ENCODE data around the gene EIF4B. TPM values are rescaled to one million over a fixed set of nuclear protein-coding genes. Genes with fewer than 3 reads are reported as not detected.

EIF4B gene
- total RNA-seq, 1 donor from 2014 or later, result 181 TPM

- TF ChIP-seq CTCF (IDR thresholded peaks at IDR 0.05), result no peak
- peak; percentile 90 to 97 for DNase-seq (ENCODE audit: low spot score in 2 of 2)
- peaks cover 0 to 34% of the 10 kb centered on the region in 2 donors for H3K4me1 ChIP-seq
- H3K9me3 ChIP-seq, result no peaks in the 10 kb centered on the region
- intact Hi-C loops (cut with DNase I), result no loop called here
- H3K36me3 ChIP-seq, result peaks cover 35 to 56% of the 10 kb centered on the region in 2 donors
- peak overlapping the region; percentile 75 to 84 for H3K4me3 ChIP-seq
- no peaks in the 10 kb centered on the region for H3K27me3 ChIP-seq
- peak overlapping the region; percentile 98 to 99 for H3K27ac ChIP-seq
Measured at GRCh38 chr12:53054112-53054878, 48.0 kb downstream of the EIF4B start.

GRCh38 chr12:53055471-53056266, 49.4 kb downstream of the EIF4B start:
- Histone ChIP-seq H3K4me3 (no peak overlapping the region), H3K36me3 (peaks cover 49 to 70% of the 10 kb centered on the region in 2 donors), H3K27ac (peak overlapping the region; percentile 98 to 99), H3K27me3 (no peaks in the 10 kb centered on the region), H3K9me3 (no peaks in the 10 kb centered on the region), H3K4me1 (peaks cover 0 to 37% of the 10 kb centered on the region in 2 donors)
- intact Hi-C loops (cut with DNase I), result no loop called here
- TF ChIP-seq CTCF (IDR thresholded peaks at IDR 0.05), result no peak
- peak in 1 of 2 donors; percentile 62 for DNase-seq (ENCODE audit: low spot score in 2 of 2)

GRCh38 chr12:53056296-53056695, 50.0 kb downstream of the EIF4B start:
- DNase-seq (ENCODE audit: low spot score in 2 of 2), result peak in 1 of 2 donors; percentile 62
- H3K27ac ChIP-seq, result peak overlapping the region in 1 of 2 donors; percentile 98
- H3K4me1 ChIP-seq, result peaks cover 0 to 39% of the 10 kb centered on the region in 2 donors
- H3K9me3 ChIP-seq, result no peaks in the 10 kb centered on the region
- no peak overlapping the region for H3K4me3 ChIP-seq
- no peak for TF ChIP-seq CTCF (IDR thresholded peaks at IDR 0.05)
- H3K36me3 ChIP-seq, result peaks cover 55 to 76% of the 10 kb centered on the region in 2 donors
- intact Hi-C loops (cut with DNase I), result no loop called here
- H3K27me3 ChIP-seq, result no peaks in the 10 kb centered on the region

DNA sequence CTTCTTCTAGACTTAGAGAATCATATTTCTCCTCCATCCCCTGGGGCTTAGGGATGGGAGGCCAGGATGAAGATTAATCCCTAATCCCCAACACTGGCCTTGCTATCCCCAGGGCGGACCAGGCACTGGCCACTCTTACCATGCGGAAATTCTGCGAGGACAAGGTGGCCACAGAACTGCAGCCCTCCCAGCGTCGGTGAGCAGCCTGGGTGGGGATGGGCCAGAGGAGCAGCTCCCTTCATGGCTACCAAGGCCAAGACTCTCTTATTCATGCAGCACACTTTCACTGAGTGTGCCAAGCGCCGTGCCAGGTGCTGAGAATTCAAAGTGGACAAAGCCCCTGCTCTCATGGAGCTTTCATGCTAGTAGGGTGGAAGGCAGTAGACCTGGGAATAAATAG, 50.6 kb downstream of the EIF4B start:
- peaks cover 61 to 79% of the 10 kb centered on the region in 2 donors for H3K36me3 ChIP-seq
- peak overlapping the region; percentile 0 to 98 for H3K27ac ChIP-seq
- intact Hi-C loops (cut with DNase I), result no loop called here

More for the DNA sequence above, 50.6 kb downstream of the EIF4B start:
- H3K27me3 ChIP-seq, result no peaks in the 10 kb centered on the region
- no peak for TF ChIP-seq CTCF (IDR thresholded peaks at IDR 0.05)
- H3K4me3 ChIP-seq, result no peak overlapping the region
- no peaks in the 10 kb centered on the region for H3K9me3 ChIP-seq
- no peak for DNase-seq (ENCODE audit: low spot score in 2 of 2)
- H3K4me1 ChIP-seq, result peaks cover 0 to 41% of the 10 kb centered on the region in 2 donors

Measured in ascending aorta (tissue), 2 donors.